Mammary epithelial cell (primary cell): Measurements from ENCODE around the gene SETD5.

Experiments
- EZH2 ChIP-seq: IDR thresholded peaks from 2 replicates; pipeline ENCODE4 v1.6.1; 2012; ENCODE audit warnings: low read length, inconsistent platforms, borderline replicate concordance
- TF ChIP-seq, protein P1 (sequence below), 2 donors: IDR thresholded peaks in 1 of 2; conservative IDR thresholded peaks in 1 of 2; 2 replicates each; pipeline ENCODE4 v1.5.1; 2011 to 2012; ENCODE audit warnings: inconsistent platforms in 2 of 2, low read length in 2 of 2, mild to moderate bottlenecking in 2 of 2, control low read depth in 1 of 2, low read depth in 1 of 2; ENCODE audit not compliant: insufficient read depth in 1 of 2; ENCODE audit errors: extremely low read depth in 1 of 2

DNA sequence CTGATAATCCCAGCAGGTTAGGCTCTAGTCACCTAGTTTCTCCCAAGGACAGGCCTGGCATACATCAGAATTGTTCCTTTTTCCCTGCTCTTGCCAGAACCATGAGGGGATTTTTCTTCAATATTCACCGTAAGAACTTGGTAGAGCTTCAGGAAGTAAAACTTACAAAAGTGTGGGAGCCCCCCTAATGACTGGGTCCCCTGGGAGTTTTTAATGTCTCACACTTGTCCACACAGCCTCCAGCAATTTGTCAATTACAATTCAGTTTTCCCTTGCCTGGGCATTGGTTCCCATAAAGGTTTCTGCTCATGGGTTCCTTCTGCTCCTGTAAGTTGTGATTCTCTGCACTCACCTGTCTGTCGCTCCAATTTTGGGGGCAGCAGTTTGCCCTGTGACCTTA lies 127.7 kb downstream of the SETD5 start:
- TF ChIP-seq, protein P1, sequence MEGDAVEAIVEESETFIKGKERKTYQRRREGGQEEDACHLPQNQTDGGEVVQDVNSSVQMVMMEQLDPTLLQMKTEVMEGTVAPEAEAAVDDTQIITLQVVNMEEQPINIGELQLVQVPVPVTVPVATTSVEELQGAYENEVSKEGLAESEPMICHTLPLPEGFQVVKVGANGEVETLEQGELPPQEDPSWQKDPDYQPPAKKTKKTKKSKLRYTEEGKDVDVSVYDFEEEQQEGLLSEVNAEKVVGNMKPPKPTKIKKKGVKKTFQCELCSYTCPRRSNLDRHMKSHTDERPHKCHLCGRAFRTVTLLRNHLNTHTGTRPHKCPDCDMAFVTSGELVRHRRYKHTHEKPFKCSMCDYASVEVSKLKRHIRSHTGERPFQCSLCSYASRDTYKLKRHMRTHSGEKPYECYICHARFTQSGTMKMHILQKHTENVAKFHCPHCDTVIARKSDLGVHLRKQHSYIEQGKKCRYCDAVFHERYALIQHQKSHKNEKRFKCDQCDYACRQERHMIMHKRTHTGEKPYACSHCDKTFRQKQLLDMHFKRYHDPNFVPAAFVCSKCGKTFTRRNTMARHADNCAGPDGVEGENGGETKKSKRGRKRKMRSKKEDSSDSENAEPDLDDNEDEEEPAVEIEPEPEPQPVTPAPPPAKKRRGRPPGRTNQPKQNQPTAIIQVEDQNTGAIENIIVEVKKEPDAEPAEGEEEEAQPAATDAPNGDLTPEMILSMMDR (conservative IDR thresholded peaks at IDR 0.05 in 1 of 2, IDR thresholded peaks at IDR 0.05 in 1 of 2; ENCODE audit: extremely low read depth in 1 of 2, insufficient read depth in 1 of 2, low read depth in 1 of 2, low read length in 2 of 2): no peak
- TF ChIP-seq EZH2: no peak
